ENCODE measurements around the gene CACNA1E. TPM values are rescaled to one million over a fixed set of nuclear protein-coding genes. Genes with fewer than 3 reads are reported as not detected.
A peak's percentile ranks its signal among the peaks of the same experiment; 100 is the strongest.

CACNA1E gene
- not detected for total RNA-seq

GRCh38 chr1:181483285-181484195, at the start of gene CACNA1E:
Gene CACNA1E (plus strand): TSS chr1:181483517. CDS start chr1:181483745, 228 bp downstream.
- no peak for DNase-seq

- DNase-seq: no peak
Measured at GRCh38 chr1:181433931-181434330, 49.4 kb upstream of the CACNA1E start.

- no peak for DNase-seq
Measured at GRCh38 chr1:181438013-181438412, 45.3 kb upstream of the CACNA1E start.

- no peak for DNase-seq
Measured at GRCh38 chr1:181440510-181440909, 42.8 kb upstream of the CACNA1E start.

GRCh38 chr1:181442181-181442525, 41.2 kb upstream of the CACNA1E start:
- DNase-seq: no peak

- no peak for DNase-seq
Measured at GRCh38 chr1:181443231-181443853, 40.0 kb upstream of the CACNA1E start.

- DNase-seq: no peak
Measured at GRCh38 chr1:181445436-181445835, 37.9 kb upstream of the CACNA1E start.

- DNase-seq: no peak
Measured at GRCh38 chr1:181448461-181448860, 34.9 kb upstream of the CACNA1E start.

GRCh38 chr1:181451661-181452230, 31.6 kb upstream of the CACNA1E start:
- DNase-seq: no peak

GRCh38 chr1:181452746-181453145, 30.6 kb upstream of the CACNA1E start:
- no peak for DNase-seq

GRCh38 chr1:181453541-181454201, 29.6 kb upstream of the CACNA1E start:
- no peak for DNase-seq

GRCh38 chr1:181456551-181456950, 26.8 kb upstream of the CACNA1E start:
- no peak for DNase-seq

GRCh38 chr1:181458419-181458818, 24.9 kb upstream of the CACNA1E start:
- no peak for DNase-seq

- no peak for DNase-seq
Measured at GRCh38 chr1:181459067-181459466, 24.2 kb upstream of the CACNA1E start.

- no peak for DNase-seq
Measured at GRCh38 chr1:181469829-181470228, 13.5 kb upstream of the CACNA1E start.

GRCh38 chr1:181475580-181475979, 7.7 kb upstream of the CACNA1E start:
- no peak for DNase-seq

GRCh38 chr1:181476581-181476980, 6.7 kb upstream of the CACNA1E start:
- DNase-seq: no peak

- DNase-seq: no peak
Measured at GRCh38 chr1:181478306-181478705, 5.0 kb upstream of the CACNA1E start.

GRCh38 chr1:181479137-181479745, 4.1 kb upstream of the CACNA1E start:
- DNase-seq: peak; percentile 12

GRCh38 chr1:181482001-181482430, 1.3 kb upstream of the CACNA1E start:
- DNase-seq: no peak

- no peak for DNase-seq
Measured at GRCh38 chr1:181482521-181483284, 614 bp upstream of the CACNA1E start.

GRCh38 chr1:181484821-181485220, 1.5 kb downstream of the CACNA1E start:
- no peak for DNase-seq

Data from effector CD4-positive, alpha-beta T cell (primary cell).